Measurements from ENCODE around the gene PNPLA8.

DNA sequence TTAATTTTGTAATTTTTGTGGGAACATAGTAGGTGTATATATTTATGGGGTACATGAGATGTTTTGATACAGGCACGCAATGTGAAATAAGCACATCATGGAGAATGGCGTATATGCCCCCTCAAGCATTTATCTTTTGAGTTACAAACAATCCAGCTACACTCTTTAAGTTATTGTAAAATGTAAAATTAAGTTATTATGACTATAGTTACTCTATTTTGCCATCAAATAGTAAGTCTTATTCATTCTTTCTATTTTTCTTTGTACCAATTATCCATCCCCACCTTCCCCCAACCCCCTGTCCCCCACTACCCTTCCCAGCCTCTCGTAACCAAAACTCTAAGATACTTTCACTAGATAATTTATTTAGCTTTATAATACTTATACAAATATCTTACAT, 7.8 kb upstream of the PNPLA8 start:
- TF ChIP-seq, protein P1, sequence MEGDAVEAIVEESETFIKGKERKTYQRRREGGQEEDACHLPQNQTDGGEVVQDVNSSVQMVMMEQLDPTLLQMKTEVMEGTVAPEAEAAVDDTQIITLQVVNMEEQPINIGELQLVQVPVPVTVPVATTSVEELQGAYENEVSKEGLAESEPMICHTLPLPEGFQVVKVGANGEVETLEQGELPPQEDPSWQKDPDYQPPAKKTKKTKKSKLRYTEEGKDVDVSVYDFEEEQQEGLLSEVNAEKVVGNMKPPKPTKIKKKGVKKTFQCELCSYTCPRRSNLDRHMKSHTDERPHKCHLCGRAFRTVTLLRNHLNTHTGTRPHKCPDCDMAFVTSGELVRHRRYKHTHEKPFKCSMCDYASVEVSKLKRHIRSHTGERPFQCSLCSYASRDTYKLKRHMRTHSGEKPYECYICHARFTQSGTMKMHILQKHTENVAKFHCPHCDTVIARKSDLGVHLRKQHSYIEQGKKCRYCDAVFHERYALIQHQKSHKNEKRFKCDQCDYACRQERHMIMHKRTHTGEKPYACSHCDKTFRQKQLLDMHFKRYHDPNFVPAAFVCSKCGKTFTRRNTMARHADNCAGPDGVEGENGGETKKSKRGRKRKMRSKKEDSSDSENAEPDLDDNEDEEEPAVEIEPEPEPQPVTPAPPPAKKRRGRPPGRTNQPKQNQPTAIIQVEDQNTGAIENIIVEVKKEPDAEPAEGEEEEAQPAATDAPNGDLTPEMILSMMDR (IDR thresholded peaks at IDR 0.05): no peak
- TF ChIP-seq EZH2 (IDR thresholded peaks at IDR 0.05; ENCODE audit: borderline replicate concordance, insufficient read depth, low read depth, low read length, poor library complexity, severe bottlenecking): no peak

Data from B cell (primary cell).